ENCODE measurements around the gene UBTD1.

DNA sequence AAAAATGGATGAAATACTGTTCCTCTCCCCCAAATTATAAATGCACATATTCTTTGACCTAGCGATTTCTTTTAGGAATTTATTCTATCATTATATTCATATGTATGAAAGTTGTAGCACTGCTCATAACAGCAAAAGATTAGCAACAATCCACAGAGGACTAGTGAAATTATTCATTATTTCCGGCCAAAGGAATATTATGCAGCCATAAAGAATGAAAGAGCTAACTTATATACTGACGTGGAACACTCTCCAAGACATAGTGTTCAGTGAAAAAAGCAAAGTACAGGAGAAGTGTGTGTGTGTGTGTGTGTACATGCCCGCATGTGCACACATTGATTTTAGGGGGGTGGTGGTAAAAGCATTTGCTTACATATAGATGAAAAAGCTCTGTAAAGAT, 23.8 kb upstream of the UBTD1 start:
- TF ChIP-seq POLR2AphosphoS5 (IDR thresholded peaks at IDR 0.05; ENCODE audit: low read depth, low read length) (no peak), POLR2A (IDR thresholded peaks at IDR 0.05; ENCODE audit: low read depth, low read length) (no peak), TAF1 (IDR thresholded peaks at IDR 0.05; ENCODE audit: low read depth, low read length) (no peak)
